Glutamatergic neuron (in vitro differentiated cells): ENCODE measurements around the gene TMEM81. TPM values are rescaled to one million over a fixed set of nuclear protein-coding genes. Genes with fewer than 3 reads are reported as not detected.

Experiments used
- DNase-seq: peaks from one replicate; pipeline ENCODE4 v3.0.0; 2022
- H3K27ac Mint-ChIP-seq: one replicate; pipeline ENCODE4 v1.8.0; 2020; ENCODE audit warnings: mild to moderate bottlenecking, mixed read lengths, inconsistent platforms; ENCODE audit not compliant: unreplicated experiment
- H3K27me3 Mint-ChIP-seq: one replicate; pipeline ENCODE4 v1.8.0; 2020; ENCODE audit warnings: mild to moderate bottlenecking, moderate library complexity, mixed read lengths, inconsistent platforms; ENCODE audit not compliant: unreplicated experiment
- H3K36me3 Mint-ChIP-seq: one replicate; pipeline ENCODE4 v1.8.0; 2020; ENCODE audit warnings: mild to moderate bottlenecking, mixed read lengths, inconsistent platforms; ENCODE audit not compliant: unreplicated experiment
- H3K4me1 Mint-ChIP-seq: one replicate; pipeline ENCODE4 v1.8.0; 2020; ENCODE audit warnings: mild to moderate bottlenecking, low read depth, mixed read lengths, inconsistent platforms; ENCODE audit not compliant: unreplicated experiment
- H3K4me3 Mint-ChIP-seq: one replicate; pipeline ENCODE4 v1.8.0; 2020; ENCODE audit warnings: mild to moderate bottlenecking, mixed read lengths, inconsistent platforms; ENCODE audit not compliant: unreplicated experiment
- H3K9me3 Mint-ChIP-seq: one replicate; pipeline ENCODE4 v1.8.0; 2020; ENCODE audit warnings: mild to moderate bottlenecking, moderate library complexity, mixed read lengths, inconsistent platforms; ENCODE audit not compliant: unreplicated experiment
- total RNA-seq: library from RNA; stranded (reverse); fragmentation: NEBNext Ultra II Directional; extraction: Animal tissue kit (Norgen Biotek cat#: 25700); gene quantifications from one replicate; pipeline ENCODE4 v1.2.1, GENCODE V29; 2021; ENCODE audit not compliant: unreplicated experiment
- TF ChIP-seq, protein P1 (sequence below): fragments of 200-600 bp; sonication (generic); IDR thresholded peaks from one replicate; pipeline ENCODE4 v1.5.0; 2021; ENCODE audit not compliant: partially characterized antibody, unreplicated experiment

The TMEM81 gene
- total RNA-seq, 1 donor from 2014 or later, result 9.3 TPM

DNA sequence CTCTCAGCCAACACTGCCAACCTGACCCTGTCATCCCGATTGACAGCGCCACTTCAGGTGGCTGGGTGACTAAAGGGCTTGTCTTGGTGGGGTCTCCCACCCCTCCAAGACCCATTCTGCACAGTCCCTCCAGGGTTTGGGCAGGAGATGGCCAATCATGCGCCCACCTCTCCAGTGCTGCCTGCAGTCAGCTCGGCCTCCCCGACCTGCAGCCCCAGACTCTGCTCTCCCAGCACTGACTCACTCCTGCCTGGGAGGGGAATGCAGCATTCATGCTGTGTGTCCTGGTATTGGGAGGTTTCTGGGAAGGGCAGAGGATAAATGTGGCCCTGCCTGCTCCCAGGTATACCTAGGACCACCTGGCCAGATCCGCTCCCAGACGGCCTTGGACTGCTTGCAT lies 9.7 kb downstream of the TMEM81 start:
- Mint-ChIP-seq H3K27ac (no peak overlapping the region), H3K9me3 (peaks cover 5% of the 10 kb centered on the region), H3K36me3 (no peaks in the 10 kb centered on the region), H3K27me3 (peaks cover 6% of the 10 kb centered on the region), H3K4me3 (no peak overlapping the region), H3K4me1 (peaks cover 2% of the 10 kb centered on the region)
- TF ChIP-seq, protein P1, sequence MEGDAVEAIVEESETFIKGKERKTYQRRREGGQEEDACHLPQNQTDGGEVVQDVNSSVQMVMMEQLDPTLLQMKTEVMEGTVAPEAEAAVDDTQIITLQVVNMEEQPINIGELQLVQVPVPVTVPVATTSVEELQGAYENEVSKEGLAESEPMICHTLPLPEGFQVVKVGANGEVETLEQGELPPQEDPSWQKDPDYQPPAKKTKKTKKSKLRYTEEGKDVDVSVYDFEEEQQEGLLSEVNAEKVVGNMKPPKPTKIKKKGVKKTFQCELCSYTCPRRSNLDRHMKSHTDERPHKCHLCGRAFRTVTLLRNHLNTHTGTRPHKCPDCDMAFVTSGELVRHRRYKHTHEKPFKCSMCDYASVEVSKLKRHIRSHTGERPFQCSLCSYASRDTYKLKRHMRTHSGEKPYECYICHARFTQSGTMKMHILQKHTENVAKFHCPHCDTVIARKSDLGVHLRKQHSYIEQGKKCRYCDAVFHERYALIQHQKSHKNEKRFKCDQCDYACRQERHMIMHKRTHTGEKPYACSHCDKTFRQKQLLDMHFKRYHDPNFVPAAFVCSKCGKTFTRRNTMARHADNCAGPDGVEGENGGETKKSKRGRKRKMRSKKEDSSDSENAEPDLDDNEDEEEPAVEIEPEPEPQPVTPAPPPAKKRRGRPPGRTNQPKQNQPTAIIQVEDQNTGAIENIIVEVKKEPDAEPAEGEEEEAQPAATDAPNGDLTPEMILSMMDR, result no peak
- no peak for DNase-seq

DNA sequence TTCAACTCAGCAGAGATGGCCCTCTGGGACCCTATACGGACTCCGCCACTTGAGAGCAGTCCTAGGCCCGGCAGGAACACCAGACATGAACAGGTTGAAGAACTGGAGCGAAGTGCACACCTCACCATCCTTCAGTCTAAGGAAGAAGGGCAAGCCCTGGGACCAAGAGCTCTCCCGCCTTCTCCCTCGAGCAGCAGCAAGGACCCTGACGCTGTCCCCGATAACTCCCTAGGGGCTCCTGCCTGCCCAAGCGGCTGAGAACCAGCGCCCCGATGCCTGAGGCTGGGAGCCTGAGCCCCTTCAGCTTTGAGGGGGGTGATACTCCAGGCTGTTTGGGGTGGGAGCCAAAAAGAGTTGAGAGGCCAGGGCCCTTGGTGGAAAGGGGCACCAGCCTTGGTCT lies 10.2 kb downstream of the TMEM81 start:
- DNase-seq, result no peak
- Mint-ChIP-seq H3K4me1 (peaks cover 2% of the 10 kb centered on the region), H3K4me3 (no peak overlapping the region), H3K27ac (no peak overlapping the region), H3K9me3 (peaks cover 4% of the 10 kb centered on the region), H3K36me3 (no peaks in the 10 kb centered on the region), H3K27me3 (peaks cover 6% of the 10 kb centered on the region)
- TF ChIP-seq, protein P1, result no peak

DNA sequence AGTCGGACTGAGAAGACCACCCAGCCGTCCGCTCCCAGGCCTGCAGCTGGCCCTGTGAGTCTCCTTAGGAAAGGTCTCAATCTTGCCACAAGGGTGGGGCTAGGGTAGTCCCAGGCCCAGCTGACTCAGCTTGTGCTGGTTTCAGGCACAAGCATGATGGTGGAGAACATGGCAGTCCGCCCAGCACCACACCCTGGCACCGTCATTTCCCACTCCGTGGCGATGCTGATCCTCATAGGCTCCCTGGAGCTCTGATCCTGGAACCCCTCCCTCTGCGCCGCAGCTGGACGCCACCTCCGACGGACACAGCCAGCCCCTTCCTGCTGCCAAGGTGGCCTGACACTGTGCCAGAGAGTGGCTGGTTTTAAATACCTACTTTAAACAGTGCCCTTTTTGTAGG lies 10.7 kb downstream of the TMEM81 start:
- no peak overlapping the region for H3K4me3 Mint-ChIP-seq
- DNase-seq, result no peak
- peaks cover 2% of the 10 kb centered on the region for H3K4me1 Mint-ChIP-seq
- H3K9me3 Mint-ChIP-seq, result peaks cover 4% of the 10 kb centered on the region
- no peaks in the 10 kb centered on the region for H3K36me3 Mint-ChIP-seq
- no peak overlapping the region for H3K27ac Mint-ChIP-seq
- TF ChIP-seq, protein P1, result no peak
- H3K27me3 Mint-ChIP-seq, result peaks cover 8% of the 10 kb centered on the region

DNA sequence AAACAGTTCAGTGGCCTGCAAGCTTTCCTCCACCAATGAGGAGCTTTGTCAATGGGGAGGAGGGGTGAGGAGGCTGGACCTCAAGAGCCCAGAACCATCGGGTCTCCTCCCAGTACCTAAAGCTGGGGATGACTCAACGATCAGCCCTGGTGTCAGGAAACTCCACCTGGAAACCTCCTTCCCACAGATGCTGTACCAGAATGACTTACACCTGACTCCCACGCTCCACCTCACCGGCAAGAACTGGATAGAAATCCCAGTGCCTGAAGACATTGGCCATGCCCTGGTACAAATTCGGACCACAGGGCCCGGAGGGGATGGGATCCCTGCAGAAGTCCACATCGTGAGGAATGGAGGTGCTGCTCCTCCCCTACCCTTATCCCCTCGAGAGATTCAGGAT lies 11.4 kb downstream of the TMEM81 start:
- H3K9me3 Mint-ChIP-seq, result peaks cover 4% of the 10 kb centered on the region
- peaks cover 8% of the 10 kb centered on the region for H3K27me3 Mint-ChIP-seq
- H3K36me3 Mint-ChIP-seq, result no peaks in the 10 kb centered on the region
- TF ChIP-seq, protein P1, result no peak
- no peak overlapping the region for H3K27ac Mint-ChIP-seq
- no peak for DNase-seq
- no peak overlapping the region for H3K4me3 Mint-ChIP-seq
- peaks cover 2% of the 10 kb centered on the region for H3K4me1 Mint-ChIP-seq

DNA sequence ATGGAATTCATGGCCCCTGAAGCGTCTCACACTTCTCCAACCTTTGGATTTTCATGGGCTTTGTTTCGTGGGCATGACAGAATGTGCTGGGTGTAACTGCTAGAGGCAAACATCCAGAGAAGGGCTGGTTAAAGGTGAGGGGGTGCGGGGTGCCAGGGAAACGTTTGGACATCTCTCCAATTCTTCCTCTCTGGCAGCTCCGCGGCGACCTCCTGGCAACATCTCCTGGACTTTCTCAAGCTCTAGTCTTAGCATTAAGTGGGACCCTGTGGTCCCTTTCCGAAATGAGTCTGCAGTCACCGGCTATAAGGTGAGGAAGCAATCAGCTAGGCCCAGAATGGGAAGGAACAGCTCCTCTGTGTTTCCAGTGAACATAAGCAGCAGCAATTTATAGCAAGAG lies 12.0 kb downstream of the TMEM81 start:
- no peak overlapping the region for H3K27ac Mint-ChIP-seq
- H3K9me3 Mint-ChIP-seq, result peaks cover 4% of the 10 kb centered on the region
- H3K4me1 Mint-ChIP-seq, result peaks cover 2% of the 10 kb centered on the region
- H3K4me3 Mint-ChIP-seq, result no peak overlapping the region
- TF ChIP-seq, protein P1, result no peak
- peaks cover 8% of the 10 kb centered on the region for H3K27me3 Mint-ChIP-seq
- DNase-seq, result no peak
- no peaks in the 10 kb centered on the region for H3K36me3 Mint-ChIP-seq
